Measurements from ENCODE around the gene HSPG2.

The HSPG2 gene

DNA sequence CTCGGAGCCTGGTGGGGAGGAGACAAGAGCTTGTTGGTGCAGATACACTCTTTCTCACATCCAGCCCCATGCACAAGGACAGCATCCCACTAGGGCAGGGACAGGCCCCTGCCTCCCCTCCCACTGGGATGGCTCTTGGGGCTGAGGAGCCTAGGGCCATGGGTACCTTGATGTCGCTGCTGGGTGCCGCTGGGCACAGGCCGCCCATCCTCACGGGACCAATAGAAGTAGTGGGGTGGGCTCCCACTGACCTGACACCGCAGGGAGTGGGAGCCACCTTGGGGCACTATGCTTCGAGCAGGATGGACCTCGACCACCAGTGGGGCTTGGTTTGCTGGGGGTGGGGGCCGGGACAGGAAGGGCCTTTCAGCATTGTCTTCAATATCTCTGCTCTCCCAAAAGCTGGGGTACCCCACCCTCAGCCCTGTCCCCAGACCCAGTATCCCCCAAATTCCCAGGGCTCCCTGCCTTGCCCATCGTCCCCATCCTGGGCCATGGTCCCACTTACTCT is 77.4 kb downstream of the HSPG2 start:
- TF ChIP-seq POU2F2 (IDR thresholded peaks at IDR 0.05; ENCODE audit: low read depth, low read length) (no peak), SPI1 (IDR thresholded peaks at IDR 0.05; ENCODE audit: low read depth, low read length) (no peak), POLR2AphosphoS5 (IDR thresholded peaks at IDR 0.05; ENCODE audit: low read depth, low read length) (no peak), POLR2A (IDR thresholded peaks at IDR 0.05; ENCODE audit: low read depth, low read length) (no peak), PAX5 (IDR thresholded peaks at IDR 0.05; ENCODE audit: insufficient read depth, low read length, severe bottlenecking) (no peak), TAF1 (IDR thresholded peaks at IDR 0.05; ENCODE audit: low read depth, low read length) (no peak)
- FAIRE-seq (no peak), DNase-seq (ENCODE audit: insufficient read length, low spot score) (no peak)

DNA sequence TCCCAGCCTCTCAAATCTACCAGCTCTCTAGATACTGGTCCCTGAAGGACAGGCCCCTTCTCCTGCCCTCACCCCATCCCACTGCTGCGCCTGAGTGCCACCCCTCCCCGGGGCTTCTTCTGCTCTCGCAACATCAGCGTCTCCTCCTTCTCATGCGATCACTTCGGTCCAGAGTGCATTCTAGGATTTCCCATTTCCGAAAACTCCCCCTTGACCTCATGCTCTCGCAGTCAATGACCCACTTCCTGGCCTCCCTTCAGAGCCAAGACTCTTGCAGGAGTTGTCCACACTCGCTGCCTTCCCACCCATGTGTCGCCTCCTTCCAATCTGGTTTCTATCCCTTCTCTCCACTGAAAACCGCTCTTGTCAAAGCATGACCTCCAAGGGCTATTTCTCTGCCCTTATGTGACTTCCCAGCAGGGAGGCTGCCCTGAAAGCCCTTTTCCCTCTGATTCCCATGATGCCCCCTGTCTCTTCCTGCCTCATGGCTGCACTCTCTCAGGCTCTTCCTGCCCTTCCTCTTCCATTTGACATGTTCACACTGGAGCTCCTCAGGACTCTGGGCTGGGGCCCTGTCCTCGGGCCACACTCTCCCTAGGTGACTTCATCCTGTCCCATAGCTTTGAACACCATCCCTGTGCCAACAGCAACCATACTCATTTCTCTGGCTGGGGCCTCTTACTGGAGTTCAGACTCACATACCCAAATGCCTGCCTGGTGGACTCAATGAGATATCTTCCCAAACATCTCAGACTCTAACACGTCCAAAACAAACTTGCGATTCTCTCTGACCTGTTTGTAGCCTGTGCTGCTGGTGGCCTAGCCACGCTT is 79.1 kb downstream of the HSPG2 start:
- FAIRE-seq (no peak), DNase-seq (ENCODE audit: insufficient read length, low spot score) (no peak)
- TF ChIP-seq POLR2A (IDR thresholded peaks at IDR 0.05; ENCODE audit: low read depth, low read length): no peak
- no peak for TF ChIP-seq PAX5 (IDR thresholded peaks at IDR 0.05; ENCODE audit: insufficient read depth, low read length, severe bottlenecking)
- no peak for TF ChIP-seq POU2F2 (IDR thresholded peaks at IDR 0.05; ENCODE audit: low read depth, low read length)
- TF ChIP-seq TAF1 (IDR thresholded peaks at IDR 0.05; ENCODE audit: low read depth, low read length): no peak
- no peak for TF ChIP-seq POLR2AphosphoS5 (IDR thresholded peaks at IDR 0.05; ENCODE audit: low read depth, low read length)
- no peak for TF ChIP-seq SPI1 (IDR thresholded peaks at IDR 0.05; ENCODE audit: low read depth, low read length)

DNA sequence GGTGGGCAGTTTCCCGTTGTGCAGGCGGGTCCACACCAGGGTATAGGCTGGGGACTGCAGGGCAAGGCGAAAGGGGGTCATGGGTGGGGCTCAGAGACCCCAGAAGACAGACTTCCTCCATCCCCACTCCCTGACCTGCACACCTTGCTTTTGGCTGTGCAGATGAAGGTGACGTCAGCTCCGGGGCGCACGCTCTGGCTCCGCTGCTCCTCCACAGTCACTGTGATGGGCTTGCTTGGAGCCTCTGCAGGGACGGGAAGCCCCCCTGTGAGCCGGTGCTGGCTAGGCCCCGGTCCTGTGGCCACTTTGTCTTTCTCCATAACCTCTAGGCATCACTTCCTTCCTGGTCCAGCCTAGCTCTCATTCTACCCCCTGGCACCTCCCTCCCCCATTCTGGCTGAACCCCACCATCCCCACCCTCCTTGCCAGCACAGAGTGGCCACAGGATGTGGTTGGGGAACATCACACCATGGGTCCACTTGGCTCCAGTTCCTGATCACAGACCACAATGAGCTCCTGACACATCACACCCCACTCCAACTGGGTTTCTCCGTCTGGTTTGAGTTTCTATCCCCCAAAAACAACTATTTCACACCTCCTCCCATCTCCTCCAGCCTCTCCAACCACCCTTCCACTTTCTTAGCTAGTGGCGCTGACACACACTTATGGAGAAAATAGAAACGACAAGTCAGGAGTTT is 79.8 kb downstream of the HSPG2 start:
- DNase-seq (ENCODE audit: insufficient read length, low spot score) (no peak), FAIRE-seq (no peak)
- TF ChIP-seq POLR2AphosphoS5 (IDR thresholded peaks at IDR 0.05; ENCODE audit: low read depth, low read length) (no peak), TAF1 (IDR thresholded peaks at IDR 0.05; ENCODE audit: low read depth, low read length) (no peak), POLR2A (IDR thresholded peaks at IDR 0.05; ENCODE audit: low read depth, low read length) (no peak), PAX5 (IDR thresholded peaks at IDR 0.05; ENCODE audit: insufficient read depth, low read length, severe bottlenecking) (no peak), SPI1 (IDR thresholded peaks at IDR 0.05; ENCODE audit: low read depth, low read length) (no peak), POU2F2 (IDR thresholded peaks at IDR 0.05; ENCODE audit: low read depth, low read length) (no peak)

DNA sequence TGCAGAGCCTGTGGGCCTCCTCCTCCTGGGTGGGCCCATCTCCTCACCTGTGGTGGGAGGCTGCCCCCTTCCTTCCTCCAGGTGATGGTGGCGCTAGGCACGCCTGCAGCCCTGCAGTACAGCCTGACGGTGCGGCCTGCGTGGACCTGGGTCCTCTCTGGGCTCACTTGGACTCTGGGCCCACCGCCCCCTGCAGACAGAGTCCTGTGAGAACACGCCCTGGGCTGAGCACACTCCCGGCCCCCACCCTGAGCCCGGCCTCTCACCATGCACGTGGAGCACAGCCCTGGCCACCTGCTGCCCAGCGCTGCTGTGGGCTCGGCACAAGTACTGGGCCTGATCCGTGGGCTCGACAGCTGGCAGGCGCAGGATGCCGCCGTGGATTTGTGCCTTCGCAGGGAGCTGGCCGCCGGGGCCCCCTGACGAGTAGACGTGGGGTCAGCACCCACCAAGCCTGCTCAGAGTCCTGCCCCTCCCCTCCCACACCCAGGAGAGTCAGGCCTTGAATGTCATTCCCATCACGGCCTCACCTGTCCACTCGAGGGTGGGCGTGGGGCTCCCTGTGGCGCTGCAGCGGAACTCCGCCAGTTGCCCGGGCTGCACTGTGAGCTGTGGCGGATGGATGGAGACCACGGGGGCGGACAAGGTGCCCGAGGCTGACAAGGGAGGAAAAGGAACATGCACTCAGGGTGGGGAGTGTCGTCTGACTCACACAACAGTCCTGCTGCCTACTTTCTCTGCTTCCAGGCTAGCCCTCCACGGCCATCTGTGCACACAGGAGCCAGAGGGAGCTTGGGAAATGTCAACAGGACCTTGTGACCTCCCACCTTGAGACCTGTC is 81.6 kb downstream of the HSPG2 start:
- no peak for FAIRE-seq
- DNase-seq (ENCODE audit: insufficient read length, low spot score): no peak
- TF ChIP-seq POU2F2 (IDR thresholded peaks at IDR 0.05; ENCODE audit: low read depth, low read length) (no peak), POLR2A (IDR thresholded peaks at IDR 0.05; ENCODE audit: low read depth, low read length) (no peak)

DNA sequence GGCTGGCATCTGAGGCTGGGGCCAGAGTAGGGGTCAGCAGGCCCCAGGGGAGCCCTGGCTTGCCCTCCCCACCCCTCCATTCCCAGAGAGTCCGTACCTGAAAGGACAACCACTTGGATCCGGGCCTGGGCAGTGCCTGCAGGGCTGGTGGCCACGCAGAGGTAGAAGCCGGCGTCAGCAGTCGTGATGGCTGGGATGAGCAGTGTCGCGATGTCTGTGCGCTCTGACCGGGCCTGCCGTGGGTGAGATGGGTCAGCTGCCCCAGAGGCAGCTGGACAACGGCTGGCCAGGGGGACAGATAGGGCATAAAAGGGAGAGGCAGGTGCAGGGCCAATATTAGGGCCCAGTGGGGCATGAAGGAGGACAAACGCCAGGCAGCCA is 82.4 kb downstream of the HSPG2 start:
- no peak for FAIRE-seq

DNA sequence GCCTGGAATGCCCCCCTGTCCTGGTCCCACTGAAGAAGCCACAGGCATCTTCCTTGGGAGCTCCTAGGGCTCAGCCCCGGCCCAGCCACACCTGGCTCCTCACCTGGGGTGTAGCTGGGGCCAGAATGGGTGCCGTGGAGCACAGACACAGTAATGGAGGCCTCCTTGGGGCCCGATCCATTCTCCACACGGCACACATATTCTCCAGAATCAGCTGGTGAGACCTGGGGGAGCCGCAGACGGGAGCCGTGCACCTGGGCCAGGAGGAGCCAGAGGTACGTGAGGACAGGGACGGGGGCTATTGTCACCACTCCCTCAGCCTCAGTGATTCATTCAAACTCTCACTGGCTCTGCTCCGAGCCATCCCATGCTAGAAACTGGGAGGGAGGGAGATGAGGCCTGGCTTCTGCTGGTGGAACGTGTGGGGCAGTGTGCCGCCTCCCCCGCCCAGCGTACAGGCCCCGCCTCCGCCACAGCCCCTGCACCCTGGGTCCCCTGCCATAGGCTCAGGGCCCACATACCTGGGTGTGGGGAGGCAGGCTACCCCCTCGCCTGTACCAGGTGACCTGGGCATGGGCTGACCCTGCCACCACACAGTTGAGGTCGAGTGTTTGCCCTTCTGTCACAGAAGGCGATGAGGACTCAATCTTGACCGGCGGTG is 82.9 kb downstream of the HSPG2 start:
- FAIRE-seq: no peak
- TF ChIP-seq POLR2AphosphoS5 (IDR thresholded peaks at IDR 0.05; ENCODE audit: low read depth, low read length): no peak
- TF ChIP-seq SPI1 (IDR thresholded peaks at IDR 0.05; ENCODE audit: low read depth, low read length): no peak
- TF ChIP-seq POU2F2 (IDR thresholded peaks at IDR 0.05; ENCODE audit: low read depth, low read length): no peak
- no peak for TF ChIP-seq TAF1 (IDR thresholded peaks at IDR 0.05; ENCODE audit: low read depth, low read length)
- no peak for TF ChIP-seq PAX5 (IDR thresholded peaks at IDR 0.05; ENCODE audit: insufficient read depth, low read length, severe bottlenecking)
- no peak for TF ChIP-seq POLR2A (IDR thresholded peaks at IDR 0.05; ENCODE audit: low read depth, low read length)
- DNase-seq (ENCODE audit: insufficient read length, low spot score): no peak

More for the DNA sequence above, 82.4 kb downstream of the HSPG2 start:
- DNase-seq (ENCODE audit: insufficient read length, low spot score): no peak
- TF ChIP-seq POU2F2 (IDR thresholded peaks at IDR 0.05; ENCODE audit: low read depth, low read length) (no peak), SPI1 (IDR thresholded peaks at IDR 0.05; ENCODE audit: low read depth, low read length) (no peak), TAF1 (IDR thresholded peaks at IDR 0.05; ENCODE audit: low read depth, low read length) (no peak), POLR2AphosphoS5 (IDR thresholded peaks at IDR 0.05; ENCODE audit: low read depth, low read length) (no peak), PAX5 (IDR thresholded peaks at IDR 0.05; ENCODE audit: insufficient read depth, low read length, severe bottlenecking) (no peak), POLR2A (IDR thresholded peaks at IDR 0.05; ENCODE audit: low read depth, low read length) (no peak)

DNA sequence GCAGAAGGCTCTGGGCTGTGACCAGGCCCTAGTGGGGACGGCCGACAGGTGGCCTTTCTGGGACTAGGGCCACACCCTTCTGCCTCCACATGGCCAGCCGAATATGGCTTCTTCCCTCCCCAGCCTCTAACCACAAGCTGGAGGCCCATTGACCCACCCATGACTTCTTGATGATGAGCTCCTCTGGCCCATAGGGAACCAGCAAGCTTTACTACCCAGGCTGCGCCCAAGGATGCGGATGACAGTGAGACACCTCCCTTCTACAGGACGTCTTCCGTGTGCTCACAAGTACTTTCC is 84.0 kb downstream of the HSPG2 start:
- no peak for FAIRE-seq
- DNase-seq (ENCODE audit: insufficient read length, low spot score): no peak
- TF ChIP-seq POLR2A (IDR thresholded peaks at IDR 0.05; ENCODE audit: low read depth, low read length): no peak

DNA sequence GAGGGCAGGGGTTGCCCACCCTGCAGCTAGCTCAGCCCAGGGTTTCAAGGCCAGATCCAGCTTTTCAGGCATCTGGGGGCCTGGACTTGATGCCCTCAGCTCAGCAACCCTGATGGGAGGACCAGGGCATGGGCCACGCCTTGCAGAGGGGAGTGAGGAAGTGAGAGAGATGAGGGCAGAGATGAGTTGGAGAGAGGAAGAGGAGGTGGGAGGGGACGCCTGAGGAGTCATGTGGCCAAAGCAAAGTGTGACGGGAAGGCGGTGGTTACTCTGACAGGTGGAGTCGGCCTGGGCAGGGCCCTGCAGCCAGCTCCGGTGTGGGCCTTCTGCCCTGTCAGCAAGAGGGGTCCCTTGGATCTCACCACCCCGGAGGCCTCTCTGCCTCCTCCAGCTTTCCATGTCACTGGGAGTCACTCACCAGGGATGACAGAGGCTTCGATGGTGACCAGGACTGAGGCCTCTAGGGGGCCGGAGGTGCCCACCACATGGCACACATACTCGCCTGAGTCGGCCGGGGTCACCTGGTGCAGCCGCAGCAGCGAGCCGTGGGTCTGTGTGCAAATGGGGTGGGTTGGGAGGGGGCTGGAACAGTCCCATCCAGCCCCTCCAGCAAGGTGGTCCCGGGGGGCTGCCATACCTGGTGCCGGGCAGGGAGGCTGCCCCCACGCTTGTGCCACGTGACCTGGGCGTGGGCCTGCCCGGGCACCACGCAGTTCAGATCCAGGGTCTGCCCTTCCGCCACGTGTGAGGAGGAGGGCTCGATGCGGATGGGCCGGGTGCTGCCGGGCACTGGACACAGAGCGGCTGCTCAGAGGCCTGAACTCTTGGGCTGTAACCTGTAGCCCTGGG is 84.6 kb downstream of the HSPG2 start:
- FAIRE-seq (peak; percentile 97), DNase-seq (ENCODE audit: insufficient read length, low spot score) (peak; percentile 86)
- TF ChIP-seq TAF1 (IDR thresholded peaks at IDR 0.05; ENCODE audit: low read depth, low read length) (no peak), SPI1 (IDR thresholded peaks at IDR 0.05; ENCODE audit: low read depth, low read length) (peak; percentile 94)

Measured in GM12891 (cell line).